Caco-2 (cell line): ENCODE data around the gene KRT17. TPM values are rescaled to one million over a fixed set of nuclear protein-coding genes. Genes with fewer than 3 reads are reported as not detected.

ENCODE experiments used
- BruUV-seq: library from RNA; stranded (reverse); fragments of 400-500 nt; replicated peaks from 2 replicates; lab custom pipeline; 2021; lab: Mats Ljungman, UMichigan
- CTCF ChIA-PET: fragments of 300-600 bp; sonication (Branson Sonifier 250); formaldehyde crosslinking; loops from one replicate; lab custom pipeline; 2022; ENCODE audit warnings: antibody characterized with exemption; lab: Charles Lee
- POLR2A ChIA-PET: fragments of 300-600 bp; sonication (Branson Sonifier 250); formaldehyde crosslinking; loops from one replicate; lab custom pipeline; 2022; ENCODE audit warnings: antibody characterized with exemption; lab: Charles Lee
- DNase-seq, 2 experiments: peaks; one replicate each; pipeline versions ENCODE4 v3.0.0 to v3.0.0-alpha.2; 2020 to 2022
- H3K27me3 ChIP-seq: replicated peaks from 2 replicates; pipeline ENCODE4 v1.6.0; 2011; ENCODE audit warnings: low read length; ENCODE audit not compliant: control insufficient read depth, insufficient read depth
- H3K36me3 ChIP-seq: 2 replicates; pipeline ENCODE4 v1.5.1; 2011; ENCODE audit warnings: low read length; ENCODE audit not compliant: control insufficient read depth, insufficient read depth
- H3K4me1 ChIP-seq: fragments of 250-450 bp; sonication (Bioruptor Pico); 2 replicates; pipeline ENCODE4 v1.5.1; 2020; ENCODE audit warnings: mild to moderate bottlenecking
- H3K4me3 ChIP-seq: 2 replicates; pipeline ENCODE4 v1.5.1; 2011; ENCODE audit warnings: low read depth, mild to moderate bottlenecking, control low read depth, low read length
- H3K9me3 ChIP-seq: fragments of 250-450 bp; sonication (Bioruptor Pico); 2 replicates; pipeline ENCODE4 v1.5.1; 2020; ENCODE audit warnings: mild to moderate bottlenecking, moderate library complexity
- H3K27ac Mint-ChIP-seq: one replicate; pipeline ENCODE4 v1.8.0; 2022; ENCODE audit warnings: mixed read lengths; ENCODE audit not compliant: unreplicated experiment
- H3K27me3 Mint-ChIP-seq: one replicate; pipeline ENCODE4 v1.8.0; 2022; ENCODE audit warnings: mixed read lengths; ENCODE audit not compliant: insufficient read depth, unreplicated experiment
- H3K36me3 Mint-ChIP-seq: one replicate; pipeline ENCODE4 v1.8.0; 2022; ENCODE audit warnings: mild to moderate bottlenecking, mixed read lengths; ENCODE audit not compliant: insufficient read depth, unreplicated experiment
- H3K4me1 Mint-ChIP-seq: one replicate; pipeline ENCODE4 v1.8.0; 2022; ENCODE audit warnings: low read depth, mixed read lengths; ENCODE audit not compliant: unreplicated experiment
- H3K4me3 Mint-ChIP-seq: one replicate; pipeline ENCODE4 v1.8.0; 2022; ENCODE audit warnings: mild to moderate bottlenecking, moderate library complexity, mixed read lengths; ENCODE audit not compliant: unreplicated experiment
- H3K9me3 Mint-ChIP-seq: one replicate; pipeline ENCODE4 v1.8.0; 2022; ENCODE audit warnings: mixed read lengths; ENCODE audit not compliant: unreplicated experiment
- CTCF ChIP-seq, 2 experiments: fragments of 200-600 bp in 1 of 2; IDR thresholded peaks; 1 replicate in 1 of 2; 2 replicates in 1 of 2; pipeline versions ENCODE4 v1.5.1 to v1.8.0; 2011 to 2022; ENCODE audit warnings: antibody characterized with exemption in 1 of 2, control low read depth in 1 of 2, inconsistent platforms in 1 of 2, low read depth in 1 of 2, low read length in 1 of 2, mild to moderate bottlenecking in 1 of 2, moderate library complexity in 1 of 2; ENCODE audit not compliant: insufficient read depth in 1 of 2, severe bottlenecking in 1 of 2, unreplicated experiment in 1 of 2
- intact Hi-C: fragments of 100-400 bp; cut with micrococcal nuclease; formaldehyde crosslinking; loops from one replicate; pipeline ENCODE4 v1.10.0; 2022; ENCODE audit not compliant: unreplicated experiment
- total RNA-seq: library from RNA; stranded (reverse); gene quantifications from 2 replicates; pipeline ENCODE4 v1.2.3, GENCODE V29; 2022

Gene KRT17
- total RNA-seq, 1 experiment from 2014 or later: 2.8 TPM

- peaks cover 8% of the 10 kb centered on the region for H3K9me3 Mint-ChIP-seq
- no peaks in the 10 kb centered on the region; the same call in 1 of the 2 replicates for H3K27me3 ChIP-seq
- POLR2A ChIA-PET: no interaction called here
- BruUV-seq: no TSS peak
- peaks cover 12% of the 10 kb centered on the region for H3K27me3 Mint-ChIP-seq
- H3K36me3 ChIP-seq: no peaks in the 10 kb centered on the region
- peaks cover 7% of the 10 kb centered on the region for H3K36me3 Mint-ChIP-seq
- no peaks in the 10 kb centered on the region for H3K9me3 ChIP-seq
- H3K4me3 Mint-ChIP-seq: no peak overlapping the region
- H3K27ac Mint-ChIP-seq: no peak overlapping the region
- no peaks in the 10 kb centered on the region for H3K4me1 ChIP-seq
- no peak for TF ChIP-seq CTCF (IDR thresholded peaks at IDR 0.05; ENCODE audit: insufficient read depth in 1 of 2, low read depth in 1 of 2, low read length in 1 of 2, severe bottlenecking in 1 of 2, unreplicated experiment in 1 of 2)
- H3K4me1 Mint-ChIP-seq: peaks cover 7% of the 10 kb centered on the region
- no peak for DNase-seq
- intact Hi-C loops: no loop called here
- CTCF ChIA-PET: no interaction called here
- no peak overlapping the region for H3K4me3 ChIP-seq
Measured at GRCh38 chr17:41595585-41595984, 28.8 kb downstream of the KRT17 start.

GRCh38 chr17:41594363-41594915 lies 29.9 kb downstream of the KRT17 start:
- H3K27ac Mint-ChIP-seq: no peak overlapping the region
- ChIA-PET CTCF (no interaction called here), POLR2A (interaction anchor here (0.9 kb wide), 1 partner anchor 67 kb away, joined by 3 read pairs; the partner anchor contains the start of gene KRT19)
- H3K36me3 Mint-ChIP-seq: peaks cover 7% of the 10 kb centered on the region
- Histone ChIP-seq H3K9me3 (no peaks in the 10 kb centered on the region), H3K36me3 (no peaks in the 10 kb centered on the region), H3K4me3 (no peak overlapping the region), H3K27me3 (no peaks in the 10 kb centered on the region; the same call in 1 of the 2 replicates), H3K4me1 (no peaks in the 10 kb centered on the region)
- intact Hi-C loops: no loop called here
- peaks cover 7% of the 10 kb centered on the region for H3K4me1 Mint-ChIP-seq
- peaks cover 8% of the 10 kb centered on the region for H3K9me3 Mint-ChIP-seq
- TF ChIP-seq CTCF (IDR thresholded peaks at IDR 0.05; ENCODE audit: insufficient read depth in 1 of 2, low read depth in 1 of 2, low read length in 1 of 2, severe bottlenecking in 1 of 2, unreplicated experiment in 1 of 2): no peak
- no TSS peak for BruUV-seq
- H3K27me3 Mint-ChIP-seq: peaks cover 12% of the 10 kb centered on the region
- no peak overlapping the region for H3K4me3 Mint-ChIP-seq
- DNase-seq: no peak

- Histone ChIP-seq H3K9me3 (no peaks in the 10 kb centered on the region), H3K4me3 (no peak overlapping the region), H3K36me3 (no peaks in the 10 kb centered on the region), H3K27me3 (no peaks in the 10 kb centered on the region; the same call in 1 of the 2 replicates), H3K4me1 (no peaks in the 10 kb centered on the region)
- H3K36me3 Mint-ChIP-seq: peaks cover 7% of the 10 kb centered on the region
- no peak for DNase-seq
- POLR2A ChIA-PET: interaction anchor here (0.9 kb wide), 1 partner anchor 66 kb away, joined by 3 read pairs; the partner anchor contains the start of gene KRT19
- peaks cover 12% of the 10 kb centered on the region for H3K27me3 Mint-ChIP-seq
- H3K9me3 Mint-ChIP-seq: peaks cover 8% of the 10 kb centered on the region
- no peak for TF ChIP-seq CTCF (IDR thresholded peaks at IDR 0.05; ENCODE audit: insufficient read depth in 1 of 2, low read depth in 1 of 2, low read length in 1 of 2, severe bottlenecking in 1 of 2, unreplicated experiment in 1 of 2)
- CTCF ChIA-PET: no interaction called here
- intact Hi-C loops: no loop called here
- no peak overlapping the region for H3K27ac Mint-ChIP-seq
- no TSS peak for BruUV-seq
- H3K4me1 Mint-ChIP-seq: peaks cover 7% of the 10 kb centered on the region
- no peak overlapping the region for H3K4me3 Mint-ChIP-seq
Measured at GRCh38 chr17:41593306-41593981, 30.9 kb downstream of the KRT17 start.
